Natural killer cell (primary cell): ENCODE measurements around the gene ZNF470. TPM values are rescaled to one million over a fixed set of nuclear protein-coding genes. Genes with fewer than 3 reads are reported as not detected.
A peak's percentile ranks its signal among the peaks of the same experiment; 100 is the strongest.

Source experiments
- ATAC-seq, 3 donors: fragments of 150-1000 bp in 2 of 3; fragments of 200-7000 bp in 1 of 3; cut with Tn5 transposase; 1 replicate in 1 of 3; 2 replicates in 2 of 3; pipeline ENCODE4 v1.10.0; 2021; ENCODE audit warnings: mild to moderate bottlenecking in 2 of 3, moderate library complexity in 2 of 3
- DNase-seq, 2 donors: peaks; one replicate each; pipeline versions ENCODE4 v3.0.0 to v3.0.0-alpha.2; 2013 to 2021; ENCODE audit warnings: mixed read lengths in 1 of 2
- H3K27ac ChIP-seq: one replicate; pipeline ENCODE4 v1.5.1; 2013; ENCODE audit warnings: mild to moderate bottlenecking, low read length
- H3K27me3 ChIP-seq: one replicate; pipeline ENCODE4 v1.6.1; 2013; ENCODE audit warnings: low read length; ENCODE audit not compliant: control insufficient read depth, insufficient read depth
- H3K36me3 ChIP-seq: one replicate; pipeline ENCODE4 v1.6.1; 2013; ENCODE audit warnings: low read length; ENCODE audit not compliant: control insufficient read depth, insufficient read depth
- H3K4me1 ChIP-seq: one replicate; pipeline ENCODE4 v1.6.1; 2013; ENCODE audit warnings: low read length; ENCODE audit not compliant: control insufficient read depth, insufficient read depth
- H3K4me3 ChIP-seq: one replicate; pipeline ENCODE4 v1.5.1; 2013; ENCODE audit warnings: low read length
- H3K9me3 ChIP-seq: one replicate; pipeline ENCODE4 v1.6.1; 2013; ENCODE audit warnings: low read length; ENCODE audit not compliant: control insufficient read depth, insufficient read depth
- H3K27ac Mint-ChIP-seq, 2 donors: one replicate each; pipeline ENCODE4 v1.8.0; 2022; ENCODE audit warnings: mild to moderate bottlenecking in 2 of 2, mixed read lengths in 2 of 2, moderate library complexity in 1 of 2
- H3K27me3 Mint-ChIP-seq, 2 donors: one replicate each; pipeline ENCODE4 v1.8.0; 2022; ENCODE audit warnings: low read depth in 2 of 2, mixed read lengths in 2 of 2
- H3K36me3 Mint-ChIP-seq: one replicate; pipeline ENCODE4 v1.8.0; 2022; ENCODE audit warnings: mixed read lengths
- H3K4me1 Mint-ChIP-seq, 2 donors: one replicate each; pipeline ENCODE4 v1.8.0; 2022; ENCODE audit warnings: mixed read lengths in 2 of 2
- H3K4me3 Mint-ChIP-seq: one replicate; pipeline ENCODE4 v1.8.0; 2022; ENCODE audit warnings: mild to moderate bottlenecking, moderate library complexity, mixed read lengths
- H3K9me3 Mint-ChIP-seq, 2 donors: one replicate each; pipeline ENCODE4 v1.8.0; 2022; ENCODE audit warnings: mixed read lengths in 2 of 2
- WGBS: methylation state at CpG from one replicate; pipeline ENCODE4 v1.1.7; 2013; ENCODE audit warnings: missing lambda C conversion rate; ENCODE audit not compliant: insufficient coverage; 5-methylcytosine and 5-hydroxymethylcytosine counted together
- intact Hi-C: fragments of 100-400 bp; cut with micrococcal nuclease; formaldehyde crosslinking; loops from one replicate; pipeline ENCODE4 v1.14.2; 2022
- total RNA-seq, 4 donors: library from RNA; stranded (reverse); fragments of 120-200 nt in 1 of 4; gene quantifications; one replicate each; pipeline versions ENCODE4 v1.2.3 to v1.2.4, GENCODE V29; 2013 to 2022
- TF ChIP-seq, protein P1 (sequence below): fragments of 200-600 bp; IDR thresholded peaks from one replicate; pipeline ENCODE4 v1.8.0; 2022; ENCODE audit warnings: antibody characterized with exemption

ZNF470 gene
- total RNA-seq, 3 donors from 2014 or later (not counting 1 experiment from before 2014, with no cell fraction given): 2.0 to 2.3 (median 2.1) TPM

DNA sequence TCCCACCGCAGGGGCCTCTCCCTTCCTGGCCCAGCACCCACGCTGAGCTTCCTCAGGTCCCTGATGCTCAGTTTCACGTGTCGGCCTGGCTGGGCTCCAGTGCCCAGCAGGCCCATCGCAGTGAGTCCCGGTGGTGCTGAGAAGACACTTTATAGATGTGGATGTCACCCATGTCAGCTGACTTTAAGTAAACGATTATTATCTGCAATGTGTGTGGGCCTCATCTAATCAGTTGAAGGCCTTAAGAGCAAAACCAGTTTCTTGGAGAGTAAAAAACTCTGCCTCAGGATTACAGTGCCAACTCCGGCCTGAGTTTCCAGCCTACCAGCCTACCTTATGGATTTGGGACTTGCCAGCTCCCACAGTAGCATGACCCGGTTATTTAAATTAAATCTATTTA is 58.4 kb downstream of the ZNF470 start:
- H3K4me3 ChIP-seq: no peak overlapping the region
- no peak for ATAC-seq
- H3K9me3 ChIP-seq: peaks cover 98% of the 10 kb centered on the region
- TF ChIP-seq, protein P1, sequence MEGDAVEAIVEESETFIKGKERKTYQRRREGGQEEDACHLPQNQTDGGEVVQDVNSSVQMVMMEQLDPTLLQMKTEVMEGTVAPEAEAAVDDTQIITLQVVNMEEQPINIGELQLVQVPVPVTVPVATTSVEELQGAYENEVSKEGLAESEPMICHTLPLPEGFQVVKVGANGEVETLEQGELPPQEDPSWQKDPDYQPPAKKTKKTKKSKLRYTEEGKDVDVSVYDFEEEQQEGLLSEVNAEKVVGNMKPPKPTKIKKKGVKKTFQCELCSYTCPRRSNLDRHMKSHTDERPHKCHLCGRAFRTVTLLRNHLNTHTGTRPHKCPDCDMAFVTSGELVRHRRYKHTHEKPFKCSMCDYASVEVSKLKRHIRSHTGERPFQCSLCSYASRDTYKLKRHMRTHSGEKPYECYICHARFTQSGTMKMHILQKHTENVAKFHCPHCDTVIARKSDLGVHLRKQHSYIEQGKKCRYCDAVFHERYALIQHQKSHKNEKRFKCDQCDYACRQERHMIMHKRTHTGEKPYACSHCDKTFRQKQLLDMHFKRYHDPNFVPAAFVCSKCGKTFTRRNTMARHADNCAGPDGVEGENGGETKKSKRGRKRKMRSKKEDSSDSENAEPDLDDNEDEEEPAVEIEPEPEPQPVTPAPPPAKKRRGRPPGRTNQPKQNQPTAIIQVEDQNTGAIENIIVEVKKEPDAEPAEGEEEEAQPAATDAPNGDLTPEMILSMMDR: no peak
- no peak overlapping the region for H3K27ac ChIP-seq
- peaks cover 10 to 16% of the 10 kb centered on the region in 2 donors for H3K9me3 Mint-ChIP-seq
- peaks cover 3% of the 10 kb centered on the region for H3K36me3 ChIP-seq
- no peaks in the 10 kb centered on the region for H3K4me1 ChIP-seq
- DNase-seq: no peak
- intact Hi-C loops: no loop called here
- H3K27me3 ChIP-seq: no peaks in the 10 kb centered on the region
- no peak overlapping the region for H3K4me3 Mint-ChIP-seq
- H3K36me3 Mint-ChIP-seq: peaks cover 7% of the 10 kb centered on the region
- H3K4me1 Mint-ChIP-seq: no peaks in the 10 kb centered on the region
- H3K27ac Mint-ChIP-seq: no peak overlapping the region
- no peaks in the 10 kb centered on the region for H3K27me3 Mint-ChIP-seq
- 96% methylated on average over 8 of the region's 9 CpGs for WGBS

DNA sequence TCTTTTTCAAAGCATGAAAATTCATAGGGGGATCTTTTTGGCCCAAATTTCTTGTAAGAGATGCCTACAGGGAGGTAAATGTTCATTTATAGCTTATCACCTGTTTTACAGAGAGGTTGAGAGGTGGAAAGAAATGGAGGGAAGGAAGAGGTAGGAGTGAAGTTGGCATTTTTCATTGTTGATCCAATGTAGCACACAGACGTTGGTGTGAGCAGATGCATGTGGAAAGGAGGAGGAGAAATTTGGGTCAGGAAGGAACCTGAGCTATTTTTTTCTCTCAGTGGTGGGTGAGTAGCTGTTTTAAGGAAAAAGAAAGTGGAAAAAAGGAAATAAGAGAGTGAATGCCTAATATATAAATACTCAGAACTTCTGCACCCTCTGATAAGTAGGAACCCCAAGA is 65.8 kb downstream of the ZNF470 start:
- no peaks in the 10 kb centered on the region for H3K27me3 Mint-ChIP-seq
- Histone ChIP-seq H3K4me1 (no peaks in the 10 kb centered on the region), H3K36me3 (no peaks in the 10 kb centered on the region), H3K9me3 (peaks cover 73% of the 10 kb centered on the region), H3K27me3 (no peaks in the 10 kb centered on the region), H3K4me3 (no peak overlapping the region), H3K27ac (no peak overlapping the region)
- no peaks in the 10 kb centered on the region for H3K4me1 Mint-ChIP-seq
- no peak for DNase-seq
- peaks cover 32% of the 10 kb centered on the region for H3K36me3 Mint-ChIP-seq
- WGBS: 25% methylated on average over 1 of the region's 1 CpG
- intact Hi-C loops: no loop called here
- H3K9me3 Mint-ChIP-seq: peaks cover 18 to 22% of the 10 kb centered on the region in 2 donors
- TF ChIP-seq, protein P1: no peak
- H3K4me3 Mint-ChIP-seq: no peak overlapping the region
- H3K27ac Mint-ChIP-seq: no peak overlapping the region
- no peak for ATAC-seq

DNA sequence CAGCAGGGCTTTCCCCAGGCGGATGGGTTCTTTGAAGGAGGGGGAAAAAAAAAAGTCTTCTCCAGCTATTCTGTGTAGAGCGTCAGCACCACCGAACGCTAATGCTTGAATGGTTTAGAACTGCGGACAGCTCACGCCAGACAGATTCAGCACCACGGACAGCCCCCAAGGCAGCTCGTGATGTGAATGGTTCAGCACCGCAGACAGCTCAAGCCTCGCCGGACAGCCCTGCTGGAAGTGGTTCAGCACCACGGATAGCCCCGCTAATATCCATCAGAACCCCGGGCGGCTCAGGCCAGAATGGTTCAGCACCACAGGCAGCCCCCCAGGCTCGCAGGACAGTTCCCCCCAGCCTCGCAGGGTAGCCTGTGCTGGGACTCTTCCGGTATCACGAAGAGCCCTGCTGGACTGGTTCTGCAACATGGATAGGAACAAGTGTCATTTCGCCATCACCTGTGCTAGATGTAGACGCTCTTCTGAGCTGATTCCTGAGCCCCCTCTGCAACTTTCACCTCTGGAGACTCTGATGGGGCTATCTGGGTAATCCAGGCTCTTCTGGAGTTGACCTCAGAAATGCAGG is 70.8 kb downstream of the ZNF470 start:
- 16% methylated on average over 21 of the region's 21 CpGs for WGBS
- peaks cover 32% of the 10 kb centered on the region for H3K36me3 Mint-ChIP-seq
- no peaks in the 10 kb centered on the region for H3K27me3 ChIP-seq
- H3K4me3 ChIP-seq: no peak overlapping the region
- intact Hi-C loops: no loop called here
- H3K36me3 ChIP-seq: no peaks in the 10 kb centered on the region
- ATAC-seq (peak; percentile 58 to 69 (median 61)), DNase-seq (peak; percentile 23)
- H3K4me1 ChIP-seq: no peaks in the 10 kb centered on the region
- H3K9me3 ChIP-seq: peaks cover 44% of the 10 kb centered on the region
- TF ChIP-seq, protein P1: no peak
- H3K27ac ChIP-seq: no peak overlapping the region
- no peaks in the 10 kb centered on the region for H3K4me1 Mint-ChIP-seq
- peaks cover 14 to 23% of the 10 kb centered on the region in 2 donors for H3K9me3 Mint-ChIP-seq
- H3K27ac Mint-ChIP-seq: no peak overlapping the region
- peaks cover 0 to 3% of the 10 kb centered on the region in 2 donors for H3K27me3 Mint-ChIP-seq
- H3K4me3 Mint-ChIP-seq: no peak overlapping the region

Other genes with a start within 250 kb of the ZNF470 start
- gene ZNF582, start 173.9 kb upstream of the ZNF470 start, total RNA-seq: 1 to 10 TPM; 1.3 to 3.3 (median 2.8) TPM
- 1 to 10 TPM; 2.7 to 5.1 (median 3.3) TPM for gene ZNF583, start 163.1 kb upstream of the ZNF470 start, total RNA-seq
- 1 to 10 TPM in 1 of 3 donors, under 1 TPM in 2; 0.41 to 1.6 (median 0.63) TPM for gene ZNF667, start 90.1 kb upstream of the ZNF470 start, total RNA-seq
- 1 to 10 TPM in 1 of 3 donors, under 1 TPM in 2; 0.33 to 1.0 (median 0.48) TPM for gene ZNF471, start 59.6 kb upstream of the ZNF470 start, total RNA-seq
- gene ZFP28, start 28.5 kb upstream of the ZNF470 start, total RNA-seq: 1 to 10 TPM; 2.5 to 5.0 (median 4.2) TPM
- 1 to 10 TPM; 5.0 to 7.4 (median 7.2) TPM for gene ZNF71, start 27.8 kb downstream of the ZNF470 start, total RNA-seq
- under 1 TPM in 1 of 3 donors, not detected in 2; 0.24 TPM for gene SMIM17, start 75.7 kb downstream of the ZNF470 start, total RNA-seq
- 1 to 10 TPM in 1 of 3 donors, under 1 TPM in 2; 0.18 to 2.1 (median 0.92) TPM for gene ZNF835, start 104.3 kb downstream of the ZNF470 start, total RNA-seq